Heart left ventricle (tissue), 16 donors: Measurements from ENCODE around the gene GDF7. TPM values are rescaled to one million over a fixed set of nuclear protein-coding genes. Genes with fewer than 3 reads are reported as not detected.

Experiments used
- ATAC-seq, 4 donors: fragments of 200-7000 bp; cut with Tn5 transposase; one replicate each; pipeline ENCODE4 v1.9.1; 2020 to 2022; ENCODE audit warnings: moderate library complexity in 4 of 4, mild to moderate bottlenecking in 3 of 4, moderate number of reproducible peaks in 1 of 4
- DNase-seq, 5 donors: peaks; one replicate each; pipeline ENCODE4 v3.0.0-alpha.2; 2020
- H3K27ac ChIP-seq, 12 donors: fragments of 200-600 bp; sonication (generic) in 4 of 12; one replicate each; pipeline versions ENCODE4 v1.5.0 to v1.8.0; 2016 to 2022; ENCODE audit warnings: mild to moderate bottlenecking in 2 of 12
- H3K27me3 ChIP-seq, 9 donors: fragments of 200-600 bp; sonication (generic) in 2 of 9; one replicate each; pipeline versions ENCODE4 v1.5.1 to v1.8.0; 2016 to 2022; ENCODE audit warnings: mild to moderate bottlenecking in 3 of 9
- H3K36me3 ChIP-seq, 9 donors: fragments of 200-600 bp; sonication (generic) in 2 of 9; one replicate each; pipeline versions ENCODE4 v1.5.0 to v1.8.0; 2018 to 2022; ENCODE audit warnings: mild to moderate bottlenecking in 2 of 9
- H3K4me1 ChIP-seq, 12 donors: fragments of 200-600 bp; sonication (generic) in 4 of 12; one replicate each; pipeline versions ENCODE4 v1.5.0 to v1.8.0; 2016 to 2022; ENCODE audit warnings: mild to moderate bottlenecking in 3 of 12
- H3K4me3 ChIP-seq, 12 donors: fragments of 200-600 bp; sonication (generic) in 4 of 12; one replicate each; pipeline versions ENCODE4 v1.5.0 to v1.8.0; 2017 to 2022; ENCODE audit warnings: mild to moderate bottlenecking in 9 of 12, moderate library complexity in 4 of 12
- H3K9me3 ChIP-seq, 12 donors: fragments of 200-600 bp; sonication (generic) in 4 of 12; one replicate each; pipeline versions ENCODE4 v1.5.0 to v1.8.0; 2016 to 2022; ENCODE audit warnings: mild to moderate bottlenecking in 1 of 12
- CTCF ChIP-seq, 12 donors: fragments of 200-600 bp; sonication (generic) in 4 of 12; IDR thresholded peaks; one replicate each; pipeline versions ENCODE4 v1.5.0 to v1.8.0; 2018 to 2022; ENCODE audit warnings: antibody characterized with exemption in 12 of 12, mild to moderate bottlenecking in 5 of 12
- POLR2A ChIP-seq, 2 donors: fragments of 450-650 bp; IDR thresholded peaks; one replicate each; pipeline ENCODE4 v1.6.1; 2017; ENCODE audit warnings: antibody characterized with exemption in 2 of 2, mild to moderate bottlenecking in 2 of 2, moderate library complexity in 2 of 2
- WGBS, 4 donors: extraction: QIAGEN DNeasy Blood & Tissue Kit in 2 of 4; methylation state at CpG; one replicate each; pipeline versions ENCODE4 v1.1.5 to v1.1.7; 2013 to 2018; 5-methylcytosine and 5-hydroxymethylcytosine counted together
- intact Hi-C, 10 donors: fragments of 100-400 bp; cut with DNase I; formaldehyde crosslinking; loops; one replicate each; pipeline versions ENCODE4 v1.11.1 to v1.14.2; 2022
- polyA plus RNA-seq, 2 donors: library from polyadenylated mRNA; stranded (reverse); fragments of 200-250 nt; gene quantifications; one replicate each; pipeline ENCODE4 v1.2.3, GENCODE V29; 2013
- total RNA-seq, 9 donors: library from RNA; depleted of rRNA in 2 of 9; stranded (reverse); fragments of >200 nt in 2 of 9; fragmentation: NEBNext Ultra II Directional in 3 of 9; extraction: Animal tissue kit (Norgen Biotek cat#: 25700) in 3 of 9; gene quantifications; one replicate each; pipeline versions ENCODE4 v1.1.0 to v1.2.4, GENCODE V29; 2016 to 2023
- donor health status: ischemic (EF 13 %, LVEDD 7.1; RV severe dilation, severe dysfunction).
- donor health status: healthy with polysubstance abuse.
- donor health status: DM: no; HTN: yes; CAD: no.
- donor health status: DM: no; HTN: no; CAD: no.
- donor health status: ischemic (EF 25% LVEDD 6.9; RV normal size, moderate dysfunction).
- donor health status: ischemic (EF 25% LVEDD 5.7; RV mildly dilated, moderate dysfunction).
- donor health status: healthy.
- donor health status: DM: yes; HTN: yes; CAD: no.
- donor health status: ischemic (EF 35%, LVEDD 5.7; RV mildly dilated, moderate dysfunction).
- donor health status: nonischemic (EF 11% LVEDD 7.7; RV severe dilation, severe dysfunction).
- donor health status: DM: yes; HTN: yes; CAD: no.
- donor health status: PGD.
- donor health status: ischemic (EF 29% LVEDD 5.4; RV normal size, mild dysfunction).
- donor health status: nonischemic (EF 23%, LVEDD 6.1; RV moderate dilation, normal function).

GDF7 gene
- total and polyA plus RNA-seq, 11 donors, result 0.14 to 1.6 (median 0.55) TPM

DNA sequence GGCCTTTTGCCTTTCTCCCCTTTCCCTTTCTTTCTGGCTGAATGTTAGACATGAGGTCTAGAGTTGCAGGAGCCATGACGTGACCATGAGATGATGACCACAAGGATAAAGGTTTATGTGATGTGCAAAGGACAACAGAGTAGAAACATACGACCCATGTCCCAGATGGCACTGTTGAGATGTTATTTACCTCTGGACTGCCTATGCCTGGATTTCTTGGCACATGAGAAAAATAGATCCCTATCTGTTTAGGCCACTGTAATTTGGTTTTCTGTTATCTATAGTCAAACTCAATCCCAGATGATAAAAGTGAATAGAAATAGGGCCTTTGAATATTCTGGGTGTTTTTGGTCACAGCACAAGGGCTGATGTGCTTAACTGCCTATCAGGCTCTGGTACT, 58.8 kb downstream of the GDF7 start:
- WGBS, 4 donors, result 84 to 98% (median 93%) methylated on average over 2 of the region's 2 CpGs
- Histone ChIP-seq H3K9me3 (peaks cover 0 to 4% (median 0%) of the 10 kb centered on the region in 12 donors), H3K27me3 (no peaks in the 10 kb centered on the region), H3K27ac (no peak overlapping the region), H3K4me1 (peaks cover 0 to 10% (median 3%) of the 10 kb centered on the region in 12 donors), H3K4me3 (no peak overlapping the region), H3K36me3 (no peaks in the 10 kb centered on the region)
- intact Hi-C loops, result no loop called here
- ATAC-seq (no peak), DNase-seq (no peak)
- TF ChIP-seq CTCF (IDR thresholded peaks at IDR 0.05) (no peak), POLR2A (IDR thresholded peaks at IDR 0.05) (no peak)

- H3K27me3 ChIP-seq, result no peaks in the 10 kb centered on the region
- DNase-seq, result no peak
- WGBS, 4 donors, result 94 to 98% (median 98%) methylated on average over 5 of the region's 5 CpGs
- no peaks in the 10 kb centered on the region for H3K36me3 ChIP-seq
- TF ChIP-seq CTCF (IDR thresholded peaks at IDR 0.05), result no peak
- no peak for TF ChIP-seq POLR2A (IDR thresholded peaks at IDR 0.05)
- H3K4me3 ChIP-seq, result no peak overlapping the region
- peaks cover 0 to 10% (median 3%) of the 10 kb centered on the region in 12 donors for H3K4me1 ChIP-seq
- no peaks in the 10 kb centered on the region for H3K9me3 ChIP-seq
- ATAC-seq, result no peak
- no peak overlapping the region for H3K27ac ChIP-seq
- intact Hi-C loops, result no loop called here
Measured at GRCh38 chr2:20726913-20727312, 60.0 kb downstream of the GDF7 start.

DNA sequence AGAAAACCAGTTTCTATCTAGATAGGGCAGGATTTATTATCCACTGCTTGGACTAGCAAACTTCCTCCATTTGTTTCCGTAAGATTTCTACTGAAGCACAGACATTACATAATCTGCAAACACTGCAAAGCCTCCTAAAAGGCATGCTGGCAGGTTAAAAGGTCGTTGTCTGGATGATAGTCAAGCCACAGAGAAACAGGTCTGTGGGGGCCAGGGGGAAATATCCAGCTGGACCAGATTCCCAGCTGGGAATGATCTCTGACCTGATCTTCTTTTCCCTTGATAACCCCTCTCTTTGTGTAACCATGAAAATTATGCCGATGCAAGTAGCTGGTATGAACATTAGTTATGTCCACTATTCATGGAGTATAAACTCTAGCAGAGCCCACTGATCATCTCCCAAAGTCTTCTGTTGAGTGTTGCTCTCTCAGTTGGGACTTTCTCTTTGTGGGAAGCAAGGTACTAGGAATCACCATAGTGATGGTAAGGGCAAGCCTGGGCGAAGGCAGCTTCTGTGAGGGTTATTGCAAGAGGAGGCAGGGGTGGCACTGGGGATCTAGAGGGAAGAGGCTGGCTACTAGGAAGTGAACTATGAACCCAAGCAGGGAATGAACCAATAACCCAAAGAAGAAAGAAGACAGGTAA, 61.3 kb downstream of the GDF7 start:
- DNase-seq (peak in 1 of 5 donors; percentile 13), ATAC-seq (peak in 2 of 4 donors; percentile 20 to 50)
- Histone ChIP-seq H3K27ac (peak overlapping the region in 4 of 12 donors; percentile 20 to 49 (median 30)), H3K4me1 (peaks cover 0 to 10% (median 3%) of the 10 kb centered on the region in 12 donors), H3K9me3 (no peaks in the 10 kb centered on the region), H3K27me3 (no peaks in the 10 kb centered on the region), H3K36me3 (no peaks in the 10 kb centered on the region), H3K4me3 (no peak overlapping the region)
- intact Hi-C loops, result no loop called here
- WGBS, 4 donors, result 35 to 54% (median 42%) methylated on average over 4 of the region's 4 CpGs
- no peak for TF ChIP-seq CTCF (IDR thresholded peaks at IDR 0.05)
- TF ChIP-seq POLR2A (IDR thresholded peaks at IDR 0.05), result no peak

Other genes with a start within 250 kb of the GDF7 start
- 100 to 1,000 TPM; 105 to 429 (median 169) TPM for gene RHOB, start 220.1 kb upstream of the GDF7 start, total RNA-seq
- 100 to 1,000 TPM; 136 to 238 TPM for gene RHOB, start 220.1 kb upstream of the GDF7 start, polyA plus RNA-seq
- gene HS1BP3, start 16.0 kb upstream of the GDF7 start, total RNA-seq, result 10 to 100 TPM; 12.7 to 23.7 (median 17.9) TPM
- 10 to 100 TPM; 21.0 to 23.7 TPM for gene HS1BP3, start 16.0 kb upstream of the GDF7 start, polyA plus RNA-seq
- 10 to 100 TPM in 2 of 9 donors, 1 to 10 TPM in 7; 2.5 to 13.2 (median 7.1) TPM for gene LDAH, start 156.0 kb downstream of the GDF7 start, total RNA-seq
- 1 to 10 TPM; 2.2 to 6.7 TPM for gene LDAH, start 156.0 kb downstream of the GDF7 start, polyA plus RNA-seq